WTC11 (cell line): ENCODE results near the gene CAPN15. TPM values are rescaled to one million over a fixed set of nuclear protein-coding genes. Genes with fewer than 3 reads are reported as not detected.

Experiments
- ATAC-seq: fragments of 200-7000 bp; cut with Tn5 transposase; 2 replicates; pipeline ENCODE4 v1.10.0; 2021; ENCODE audit warnings: mild to moderate bottlenecking, moderate library complexity
- CTCF ChIA-PET: fragments of 300-600 bp; sonication (Branson Sonifier 250); formaldehyde crosslinking; loops from one replicate; lab custom pipeline; 2021; ENCODE audit warnings: antibody characterized with exemption; lab: Charles Lee
- POLR2A ChIA-PET: fragments of 350-600 bp; sonication (Branson Sonifier 250); formaldehyde crosslinking; loops from one replicate; lab custom pipeline; 2021; ENCODE audit warnings: antibody characterized with exemption; lab: Charles Lee
- DNase-seq: peaks from one replicate; pipeline ENCODE4 v3.0.0; 2021; ENCODE audit warnings: low spot score
- H3K27ac Mint-ChIP-seq: 2 replicates; pipeline ENCODE4 v1.8.0; 2021; ENCODE audit warnings: mixed read lengths
- H3K27me3 Mint-ChIP-seq: 2 replicates; pipeline ENCODE4 v1.8.0; 2021; ENCODE audit warnings: low read depth, mild to moderate bottlenecking, moderate library complexity, mixed read lengths
- H3K36me3 Mint-ChIP-seq: 2 replicates; pipeline ENCODE4 v1.8.0; 2021; ENCODE audit warnings: mixed read lengths
- H3K4me1 Mint-ChIP-seq: 2 replicates; pipeline ENCODE4 v1.8.0; 2022; ENCODE audit warnings: mixed read lengths
- H3K4me3 Mint-ChIP-seq: 2 replicates; pipeline ENCODE4 v1.8.0; 2021; ENCODE audit warnings: mild to moderate bottlenecking, moderate library complexity, mixed read lengths
- H3K9me3 Mint-ChIP-seq: 2 replicates; pipeline ENCODE4 v1.8.0; 2021; ENCODE audit warnings: mixed read lengths
- AFF4 ChIP-seq: sonication (generic); formaldehyde crosslinking; IDR thresholded peaks from 2 replicates; pipeline ENCODE4 v1.8.1; 2023; ENCODE audit warnings: mild to moderate bottlenecking, missing genetic modification reagents, borderline replicate concordance
- ATF2 ChIP-seq: sonication (generic); formaldehyde crosslinking; IDR thresholded peaks from 2 replicates; pipeline ENCODE4 v1.8.1; 2022; ENCODE audit warnings: low read depth, missing genetic modification reagents, borderline replicate concordance
- ATF3 ChIP-seq: sonication (generic); formaldehyde crosslinking; conservative IDR thresholded peaks from 2 replicates; pipeline ENCODE4 v1.8.1; 2022; ENCODE audit warnings: mild to moderate bottlenecking, missing genetic modification reagents
- CREB1 ChIP-seq: sonication (generic); formaldehyde crosslinking; IDR thresholded peaks from 2 replicates; pipeline ENCODE4 v1.8.0; 2023; ENCODE audit warnings: mild to moderate bottlenecking, missing genetic modification reagents
- CREM ChIP-seq: sonication (generic); formaldehyde crosslinking; IDR thresholded peaks from 2 replicates; pipeline ENCODE4 v1.8.1; 2022; ENCODE audit warnings: mild to moderate bottlenecking, missing genetic modification reagents, moderate library complexity
- E2F4 ChIP-seq: sonication (generic); formaldehyde crosslinking; IDR thresholded peaks from 2 replicates; pipeline ENCODE4 v1.8.1; 2022; ENCODE audit warnings: low read depth, mild to moderate bottlenecking, moderate library complexity, missing genetic modification reagents, borderline replicate concordance
- GABPB1 ChIP-seq: sonication (generic); formaldehyde crosslinking; IDR thresholded peaks from 2 replicates; pipeline ENCODE4 v1.8.1; 2023; ENCODE audit warnings: mild to moderate bottlenecking, missing genetic modification reagents
- MYBL2 ChIP-seq: sonication (generic); formaldehyde crosslinking; IDR thresholded peaks from 2 replicates; pipeline ENCODE4 v1.8.1; 2023; ENCODE audit warnings: mild to moderate bottlenecking, moderate library complexity, missing genetic modification reagents
- SMAD3 ChIP-seq: sonication (generic); formaldehyde crosslinking; IDR thresholded peaks from 2 replicates; pipeline ENCODE4 v1.8.0; 2022; ENCODE audit warnings: missing genetic modification reagents, mild to moderate bottlenecking, borderline replicate concordance
- SP1 ChIP-seq: sonication (generic); formaldehyde crosslinking; conservative IDR thresholded peaks from 2 replicates; pipeline ENCODE4 v1.8.1; 2022; ENCODE audit warnings: missing genetic modification reagents
- STAT6 ChIP-seq: sonication (generic); formaldehyde crosslinking; conservative IDR thresholded peaks from 2 replicates; pipeline ENCODE4 v1.8.1; 2023; ENCODE audit warnings: mild to moderate bottlenecking, low read depth, missing genetic modification reagents, moderate library complexity
- USF2 ChIP-seq: sonication (generic); formaldehyde crosslinking; IDR thresholded peaks from 2 replicates; pipeline ENCODE4 v1.8.1; 2023; ENCODE audit warnings: mild to moderate bottlenecking, missing genetic modification reagents, moderate library complexity
- ZNF219 ChIP-seq: sonication (generic); formaldehyde crosslinking; IDR thresholded peaks from 2 replicates; pipeline ENCODE4 v1.8.0; 2023; ENCODE audit warnings: missing genetic modification reagents, mild to moderate bottlenecking, borderline replicate concordance
- ZNF232 ChIP-seq: sonication (generic); formaldehyde crosslinking; IDR thresholded peaks from 2 replicates; pipeline ENCODE4 v1.8.0; 2022; ENCODE audit warnings: mild to moderate bottlenecking, missing genetic modification reagents
- ZNF423 ChIP-seq: fragments of 250-450 bp; sonication (Bioruptor Pico); IDR thresholded peaks from 2 replicates; pipeline ENCODE4 v2.1.2; 2022; ENCODE audit warnings: mild to moderate bottlenecking, moderate library complexity
- total RNA-seq: library from RNA; stranded (reverse); gene quantifications from 3 replicates; pipeline ENCODE4 v1.2.3, GENCODE V29; 2021

The CAPN15 gene
- total RNA-seq, 1 experiment from 2014 or later, result 110 TPM

- TF ChIP-seq ATF3 (CRISPR knock-in tag), result no peak
- no peak for TF ChIP-seq STAT6 (CRISPR knock-in tag)
- no peak for TF ChIP-seq SP1 (CRISPR knock-in tag)
- no peak for TF ChIP-seq CREB1 (CRISPR knock-in tag)
- no peak for TF ChIP-seq AFF4
- TF ChIP-seq E2F4 (CRISPR knock-in tag), result no peak
- TF ChIP-seq ATF2 (CRISPR knock-in tag), result no peak
- no peak for TF ChIP-seq ZNF219 (CRISPR knock-in tag)
- TF ChIP-seq SMAD3 (CRISPR knock-in tag), result no peak
- TF ChIP-seq CREM, result no peak
- no peak for TF ChIP-seq MYBL2 (CRISPR knock-in tag)
- no peak for TF ChIP-seq ZNF232 (CRISPR knock-in tag)
Measured at GRCh38 chr16:568401-569258, 41.1 kb downstream of the CAPN15 start (continued).

GRCh38 chr16:569445-570254 lies 42.1 kb downstream of the CAPN15 start, which contains the start of gene PIGQ:
Gene PIGQ, plus strand, starts transcription at chr16:569968. Its CDS starts 4,107 bp downstream, at chr16:574075.
- peak; percentile 70 for ATAC-seq
- TF ChIP-seq CREB1 (CRISPR knock-in tag), result no peak
- no peak for TF ChIP-seq USF2 (CRISPR knock-in tag)
- TF ChIP-seq ZNF423 (CRISPR knock-in tag), result 0 out of 2 replicates have a peak, but pooled peaks have one; percentile 20
- TF ChIP-seq GABPB1 (CRISPR knock-in tag), result peak; percentile 22; the same call in 1 of the 2 replicates
- TF ChIP-seq, all 79 proteins: peak for 2
- H3K4me1 Mint-ChIP-seq, result peaks cover 27% of the 10 kb centered on the region
- POLR2A ChIA-PET, result interaction anchor here (1.2 kb wide), 1 partner anchor 18 kb away, joined by 3 read pairs; no protein-coding TSS in a partner anchor
- CTCF ChIA-PET, result interaction anchor here (1.0 to 1.7 kb wide), 5 partner anchors 7 to 36 kb away, joined by 3 to 6 read pairs (median 4); no protein-coding TSS in a partner anchor
- peak within 1 kb of the TSS; percentile 85 for H3K4me3 Mint-ChIP-seq
- no peaks in the 10 kb centered on the region for H3K36me3 Mint-ChIP-seq
- peak; percentile 80 for DNase-seq
- H3K27me3 Mint-ChIP-seq, result no peaks in the 10 kb centered on the region; the same call in 1 of the 2 replicates
- peak within 1 kb of the TSS; percentile 95 for H3K27ac Mint-ChIP-seq
- no peaks in the 10 kb centered on the region for H3K9me3 Mint-ChIP-seq
